SKM-1 (cell line): ENCODE results near the gene TESMIN.

Experiments used
- DNase-seq: peaks from one replicate; lab custom pipeline; 2025; ENCODE audit not compliant: unreplicated experiment; lab: John Stamatoyannopoulos, UW

The TESMIN gene

GRCh38 chr11:68751331-68751856 is at the start of gene TESMIN:
Gene TESMIN (minus strand): TSS chr11:68751520. CDS start chr11:68750660, 860 bp downstream.
- DNase-seq, result peak; percentile 86

GRCh38 chr11:68798221-68798813 is 47.0 kb upstream of the TESMIN start:
- DNase-seq, result no peak

GRCh38 chr11:68796801-68797200 is 45.5 kb upstream of the TESMIN start:
- DNase-seq, result no peak

GRCh38 chr11:68792400-68792966 is 41.2 kb upstream of the TESMIN start:
- DNase-seq, result no peak

- DNase-seq, result no peak
These were observed 33.3 kb upstream of the TESMIN start for GRCh38 chr11:68784653-68785052.

- no peak for DNase-seq
These were observed 32.0 kb upstream of the TESMIN start for GRCh38 chr11:68783216-68783821.

- DNase-seq, result no peak
These were observed 31.4 kb upstream of the TESMIN start for GRCh38 chr11:68782711-68783110.

GRCh38 chr11:68780829-68781228 is 29.5 kb upstream of the TESMIN start:
- DNase-seq, result no peak

- DNase-seq, result no peak
These were observed 26.9 kb upstream of the TESMIN start for GRCh38 chr11:68778205-68778604.

GRCh38 chr11:68776442-68777235 is 25.3 kb upstream of the TESMIN start:
- DNase-seq, result no peak

GRCh38 chr11:68775951-68776388 is 24.6 kb upstream of the TESMIN start:
- no peak for DNase-seq

- DNase-seq, result no peak
These were observed 22.9 kb upstream of the TESMIN start for GRCh38 chr11:68774194-68774585.

- no peak for DNase-seq
These were observed 22.3 kb upstream of the TESMIN start for GRCh38 chr11:68773521-68774193.

GRCh38 chr11:68772936-68773335 is 21.6 kb upstream of the TESMIN start:
- no peak for DNase-seq

- no peak for DNase-seq
These were observed 19.5 kb upstream of the TESMIN start for GRCh38 chr11:68770781-68771180.

GRCh38 chr11:68767672-68768071 is 16.4 kb upstream of the TESMIN start:
- no peak for DNase-seq

GRCh38 chr11:68766786-68767185 is 15.5 kb upstream of the TESMIN start:
- DNase-seq, result no peak

GRCh38 chr11:68764746-68765145 is 13.4 kb upstream of the TESMIN start:
- no peak for DNase-seq

- no peak for DNase-seq
These were observed 12.8 kb upstream of the TESMIN start for GRCh38 chr11:68763926-68764657.

- DNase-seq, result no peak
These were observed 11.9 kb upstream of the TESMIN start for GRCh38 chr11:68763181-68763721.
